HG02852 (cell line): Measurements from ENCODE around the gene PIAS2.
"Not testable (repeated sequence)": the region's sequence is repeated elsewhere in the genome, so short reads cannot be mapped to it uniquely, and the experiment has no call there.

Experiments
- ATAC-seq: cut with Tn5 transposase; IDR thresholded peaks from one replicate; pipeline ENCODE4 v1.9.1; 2021; ENCODE audit warnings: mild to moderate bottlenecking, moderate library complexity; ENCODE audit not compliant: unreplicated experiment

Gene PIAS2, protein sequence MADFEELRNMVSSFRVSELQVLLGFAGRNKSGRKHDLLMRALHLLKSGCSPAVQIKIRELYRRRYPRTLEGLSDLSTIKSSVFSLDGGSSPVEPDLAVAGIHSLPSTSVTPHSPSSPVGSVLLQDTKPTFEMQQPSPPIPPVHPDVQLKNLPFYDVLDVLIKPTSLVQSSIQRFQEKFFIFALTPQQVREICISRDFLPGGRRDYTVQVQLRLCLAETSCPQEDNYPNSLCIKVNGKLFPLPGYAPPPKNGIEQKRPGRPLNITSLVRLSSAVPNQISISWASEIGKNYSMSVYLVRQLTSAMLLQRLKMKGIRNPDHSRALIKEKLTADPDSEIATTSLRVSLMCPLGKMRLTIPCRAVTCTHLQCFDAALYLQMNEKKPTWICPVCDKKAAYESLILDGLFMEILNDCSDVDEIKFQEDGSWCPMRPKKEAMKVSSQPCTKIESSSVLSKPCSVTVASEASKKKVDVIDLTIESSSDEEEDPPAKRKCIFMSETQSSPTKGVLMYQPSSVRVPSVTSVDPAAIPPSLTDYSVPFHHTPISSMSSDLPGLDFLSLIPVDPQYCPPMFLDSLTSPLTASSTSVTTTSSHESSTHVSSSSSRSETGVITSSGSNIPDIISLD

DNA sequence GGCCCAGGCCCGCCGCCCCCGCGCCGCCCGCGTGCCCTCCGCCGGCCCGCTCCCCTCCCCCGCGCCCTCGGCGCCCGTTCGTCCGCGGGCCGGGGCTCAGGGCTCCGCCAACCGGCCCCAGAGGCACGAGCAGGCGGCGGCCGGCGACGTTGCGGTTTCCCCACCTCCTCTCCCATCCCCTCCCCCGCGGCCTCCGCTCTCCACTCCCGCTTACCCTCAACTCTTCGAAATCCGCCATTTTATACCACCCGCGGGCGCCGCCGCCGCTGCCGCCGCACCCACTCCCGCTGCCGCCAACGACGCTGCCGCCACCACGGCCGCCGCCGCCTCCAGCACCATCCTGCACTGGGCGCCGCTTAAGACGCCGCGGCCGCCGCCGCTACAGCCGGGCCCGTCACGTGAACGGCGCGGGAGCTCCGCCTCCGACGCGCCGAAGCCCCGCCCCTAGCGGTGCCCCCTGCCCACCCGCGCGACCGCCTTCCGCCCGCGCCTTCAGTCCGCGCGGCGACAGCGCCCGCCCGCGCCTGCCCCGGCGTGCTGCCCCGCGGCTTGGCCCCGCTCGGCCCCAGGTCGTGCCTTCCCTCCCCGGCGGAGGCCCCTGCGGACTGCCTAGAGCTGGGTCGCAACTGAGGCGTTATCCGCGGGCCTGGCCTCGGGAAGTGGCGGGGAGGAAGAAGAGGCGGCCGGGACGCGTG is at the start of gene PIAS2, which contains the start of gene KATNAL2:
Gene PIAS2 (minus strand): TSS at position 400 of the 695 bp plus-strand sequence. CDS start 162 bp downstream, at position 238.
Gene KATNAL2 (plus strand): TSS at position 495 of the 695 bp plus-strand sequence. CDS start 29,271 bp downstream, outside the sequence.
- ATAC-seq, result peak; percentile 83

DNA sequence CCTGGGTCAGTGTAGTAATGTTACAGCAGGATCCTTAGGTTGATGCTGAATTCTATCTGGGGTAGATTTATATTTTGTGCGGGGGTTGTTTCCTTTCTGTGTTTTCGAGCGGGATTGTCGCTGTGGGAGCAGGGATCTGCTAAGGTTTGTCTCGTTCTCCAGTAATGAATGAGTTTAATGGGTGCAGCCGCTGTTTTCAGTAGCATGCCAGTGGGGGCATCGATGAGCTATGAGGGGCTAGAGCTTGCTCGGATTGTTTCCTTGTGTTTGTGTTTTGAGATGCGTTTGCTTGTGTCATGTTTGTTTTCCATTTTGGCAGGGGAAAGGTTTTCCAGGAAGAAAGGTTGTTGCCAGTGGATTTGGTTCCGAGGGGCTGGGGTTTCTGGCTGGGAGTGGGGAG is 49.0 kb upstream of the PIAS2 start:
- ATAC-seq, result not testable (repeated sequence)

DNA sequence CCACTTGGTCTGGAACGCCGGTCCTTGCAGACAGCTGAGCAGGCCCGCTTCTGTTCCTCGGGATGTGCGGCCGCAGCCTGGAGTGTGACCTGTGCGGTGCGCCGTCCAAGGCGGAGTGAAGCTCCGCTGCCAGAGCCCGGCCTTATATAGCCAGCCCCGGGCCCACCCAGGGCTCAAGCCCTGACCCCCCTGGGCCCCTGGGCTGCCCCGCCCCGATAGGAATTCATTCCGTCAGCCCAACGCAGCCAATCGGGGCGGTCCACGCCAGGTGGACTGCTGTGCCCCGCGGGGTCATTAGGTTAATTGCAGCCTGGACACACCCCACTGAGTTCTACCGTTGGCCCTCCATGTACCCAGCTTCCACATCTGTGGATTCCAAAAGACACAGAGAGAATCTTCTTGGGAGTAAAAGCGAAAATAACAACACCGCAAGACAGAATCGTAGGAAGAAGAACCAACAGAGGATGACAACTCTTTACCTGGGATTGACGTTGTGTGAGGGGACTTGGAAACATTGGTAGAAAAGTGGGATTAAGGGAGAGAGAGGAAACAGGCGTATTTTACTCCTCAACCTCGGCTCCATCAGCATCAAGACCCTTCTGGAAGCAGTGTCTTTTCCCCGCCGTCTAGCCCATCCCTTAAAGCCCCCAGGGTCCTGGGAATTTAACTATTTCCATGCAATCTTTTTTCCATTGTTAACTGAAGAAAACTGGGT is 47.4 kb upstream of the PIAS2 start:
- ATAC-seq, result not testable (repeated sequence)

DNA sequence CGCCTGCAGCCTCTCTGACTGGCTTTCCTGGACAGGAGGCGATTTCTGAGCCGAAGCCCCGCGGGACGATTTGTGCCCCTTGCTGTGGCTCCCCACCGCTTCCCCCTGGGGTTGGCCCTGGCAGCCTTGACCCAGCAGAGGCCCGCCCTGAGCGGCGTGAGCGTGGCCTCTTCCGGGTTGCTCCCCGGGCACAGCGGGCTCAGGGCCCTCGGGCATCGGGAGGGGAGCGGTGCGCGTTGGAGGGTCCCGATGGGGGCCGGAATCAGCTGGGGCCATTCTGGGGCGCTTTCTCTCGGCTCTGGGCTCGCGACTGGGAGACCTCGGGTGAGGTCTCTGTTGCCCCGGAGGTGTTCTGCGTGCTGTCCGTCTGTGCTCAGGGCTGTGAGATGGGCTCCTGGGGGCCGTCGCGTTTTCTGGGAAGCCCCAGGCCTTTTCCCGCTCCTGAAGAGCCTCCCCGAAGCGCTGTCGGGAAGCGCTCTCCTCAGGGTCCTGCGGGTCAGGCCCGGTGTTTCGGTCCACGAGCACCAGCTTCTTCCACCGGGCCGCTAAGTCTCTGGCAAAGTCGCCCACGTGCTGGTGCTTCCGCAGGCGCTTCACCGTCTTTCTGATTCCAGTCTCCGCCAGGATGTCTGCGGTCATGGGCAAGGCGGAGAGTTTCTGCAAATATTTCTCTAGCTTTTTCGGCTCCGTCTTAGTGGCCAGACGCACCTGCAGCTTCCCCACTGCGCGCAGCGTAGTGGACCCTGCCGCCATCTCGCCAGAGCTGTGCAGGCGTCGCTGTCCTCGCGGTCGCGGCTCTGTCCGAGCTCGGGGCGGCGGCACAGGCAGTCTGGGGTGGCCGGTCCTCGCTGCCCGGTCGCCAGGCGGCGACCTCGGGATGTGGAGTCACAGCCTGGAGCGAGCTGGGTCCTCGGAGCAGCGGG is 46.6 kb upstream of the PIAS2 start:
- not testable (repeated sequence) for ATAC-seq

DNA sequence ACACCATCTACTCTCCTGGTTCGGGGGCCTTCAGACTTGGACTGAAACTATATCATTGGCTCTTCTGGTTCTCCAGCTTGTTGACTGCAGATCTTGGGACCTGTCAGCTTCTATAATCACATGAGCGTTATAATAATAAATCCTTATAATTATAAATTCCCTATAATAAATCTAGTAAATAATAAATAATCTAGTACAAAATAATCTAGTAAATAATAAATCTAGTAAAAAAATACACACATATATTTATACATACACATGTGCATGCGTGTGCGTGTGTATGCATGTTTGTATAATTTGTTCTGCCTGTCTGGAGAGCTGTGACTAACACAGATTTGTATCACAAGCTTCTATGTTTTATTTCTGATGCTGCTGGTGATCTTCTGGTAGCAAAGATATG is 40.9 kb upstream of the PIAS2 start:
- no peak for ATAC-seq

DNA sequence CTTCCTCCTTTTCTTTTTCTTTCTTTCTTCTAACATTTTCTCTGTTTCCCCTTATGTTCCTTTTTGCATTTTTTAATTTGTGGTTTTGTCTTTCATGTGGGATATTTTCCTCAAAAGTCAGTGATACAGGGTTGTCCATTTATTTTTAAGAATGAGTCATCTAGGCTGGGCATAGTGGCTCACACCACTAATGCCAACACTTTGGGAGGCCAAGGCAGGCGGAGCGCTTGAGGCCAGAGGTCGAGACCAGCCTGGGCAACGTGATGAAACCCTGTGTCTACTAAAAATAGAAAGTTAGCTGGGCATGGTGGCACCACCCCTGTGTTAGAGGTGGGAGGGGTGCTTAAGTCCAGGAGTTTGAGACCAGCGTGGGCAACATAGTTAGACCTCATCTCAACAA is 35.9 kb upstream of the PIAS2 start:
- no peak for ATAC-seq

DNA sequence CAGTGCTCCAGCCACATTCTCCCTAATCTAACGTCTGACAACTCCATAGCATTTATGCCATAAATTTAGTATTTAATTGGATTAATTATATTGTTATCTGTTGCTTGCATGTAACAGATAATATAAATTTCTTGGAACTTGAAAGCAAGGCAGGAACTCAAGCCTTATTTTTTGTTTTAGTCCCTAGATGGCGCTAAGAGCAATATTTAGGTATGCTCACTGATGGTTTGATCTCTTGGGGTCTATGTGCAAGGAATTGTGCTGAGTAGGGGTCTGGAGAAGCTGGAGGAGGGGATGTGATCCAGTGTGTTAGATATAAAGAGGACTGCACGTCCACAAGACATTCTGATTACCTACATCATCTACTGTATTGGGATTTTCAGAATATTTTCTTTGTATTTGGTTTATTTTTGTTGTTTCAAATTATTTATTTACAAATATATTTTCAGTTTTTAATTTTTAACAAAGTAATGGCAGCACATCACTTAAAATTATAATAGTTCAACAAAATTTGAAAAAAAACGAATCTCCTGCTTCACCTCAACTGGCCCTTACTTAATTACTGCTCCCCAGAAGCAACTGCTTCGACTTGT is 32.9 kb upstream of the PIAS2 start:
- ATAC-seq, result no peak

DNA sequence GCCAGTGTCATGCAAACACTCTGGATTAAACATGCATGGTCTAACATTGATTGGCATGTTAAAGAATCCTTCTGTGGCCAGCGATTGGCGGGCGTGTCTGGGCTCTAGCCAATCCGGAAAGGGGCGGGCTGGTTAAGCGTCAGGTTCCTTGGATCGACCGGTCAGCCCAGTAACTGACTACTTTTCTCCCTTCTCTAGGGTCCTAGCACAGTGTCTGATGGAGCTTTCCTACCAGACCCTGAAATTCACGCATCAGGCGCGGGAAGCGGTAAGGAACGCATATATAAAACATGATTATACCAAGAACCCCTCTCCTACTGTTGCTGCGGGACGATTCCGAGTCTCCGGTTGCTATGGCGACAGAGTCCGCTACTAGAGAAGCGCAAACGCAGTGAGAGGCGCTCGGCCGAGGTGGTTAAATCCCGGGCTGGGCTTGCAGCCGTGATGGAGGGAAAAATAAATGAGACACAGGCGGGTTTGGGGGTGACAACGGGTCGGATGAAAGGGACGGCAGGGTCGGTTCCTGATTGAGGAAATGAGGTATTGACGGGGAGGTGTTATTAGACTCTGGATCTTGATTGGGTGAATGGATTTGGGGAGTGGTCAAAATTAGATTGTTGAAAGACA is 29.5 kb upstream of the PIAS2 start:
- peak; percentile 98 for ATAC-seq

DNA sequence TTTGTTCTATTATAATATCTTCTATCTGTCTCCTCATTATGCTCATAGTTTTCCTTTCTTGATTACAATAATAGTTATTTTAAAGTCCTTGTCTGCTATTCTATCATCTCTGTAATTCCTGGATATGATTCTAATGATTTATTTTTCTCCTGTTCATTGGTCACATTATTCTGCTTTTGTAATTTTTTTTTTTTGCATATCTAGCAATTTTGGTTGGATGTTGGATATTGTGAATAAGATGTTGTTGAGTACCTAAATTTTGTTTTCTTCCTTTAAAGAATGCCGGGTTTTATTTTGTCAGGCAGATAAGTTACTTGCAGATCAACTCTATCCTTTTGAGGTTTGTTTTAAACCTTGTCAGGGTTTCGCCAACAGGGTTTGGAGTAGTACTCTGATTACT is 25.3 kb upstream of the PIAS2 start:
- no peak for ATAC-seq

DNA sequence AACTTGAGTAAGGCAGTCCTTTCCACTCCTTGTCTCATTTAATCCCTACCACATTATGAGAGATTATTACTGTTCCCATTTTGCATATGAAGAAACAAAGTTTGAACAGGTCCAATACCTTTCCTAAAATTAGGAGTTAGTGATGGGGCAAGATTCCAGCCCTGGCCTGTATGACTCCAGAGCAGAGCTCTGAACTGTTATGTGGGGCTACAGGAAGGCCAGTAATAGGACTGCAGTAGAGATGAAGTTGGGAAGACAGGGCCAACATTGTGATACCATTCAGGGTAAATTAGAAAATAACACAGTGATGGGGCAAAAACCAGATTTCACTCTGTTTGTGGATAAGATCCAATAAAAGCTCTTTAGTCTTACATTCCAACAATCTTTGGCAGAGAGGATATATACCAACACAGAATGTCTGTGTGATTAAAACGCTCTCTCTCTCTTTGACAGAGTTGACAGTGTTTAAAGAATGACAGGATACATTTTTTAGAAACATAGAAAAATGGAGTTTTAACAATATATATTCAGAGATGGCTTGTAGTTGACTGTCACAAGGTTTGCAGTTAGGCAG is 22.8 kb upstream of the PIAS2 start:
- ATAC-seq, result no peak

DNA sequence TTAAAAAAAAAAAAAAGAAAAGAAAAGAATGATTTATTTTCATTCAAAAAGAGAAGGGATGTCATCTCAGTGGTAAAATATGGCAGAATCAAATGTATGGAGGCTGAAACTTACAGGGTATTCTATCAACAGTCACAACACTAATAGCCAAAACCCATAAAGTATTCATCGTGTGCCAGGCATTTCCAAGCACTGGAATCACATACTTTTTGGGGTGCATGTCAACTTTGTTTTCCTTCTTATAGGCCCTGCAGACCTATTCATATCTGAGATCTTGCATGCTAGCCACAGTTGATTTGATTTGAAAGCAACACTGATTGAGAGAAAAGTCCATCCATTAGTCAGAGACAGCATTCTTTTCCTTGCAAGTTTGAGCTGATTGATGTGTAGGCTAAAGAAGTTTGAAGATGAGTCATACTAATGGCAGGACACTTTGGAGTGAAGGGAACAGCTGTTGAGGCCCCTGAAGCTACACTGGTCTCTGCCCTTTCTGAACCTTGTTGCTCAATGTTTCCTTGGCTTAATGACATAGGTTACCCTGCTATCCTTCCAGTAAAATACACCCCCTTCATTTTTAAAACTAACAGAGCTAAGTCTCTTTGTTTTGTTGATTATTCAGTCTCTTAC is 22.1 kb upstream of the PIAS2 start:
- ATAC-seq, result no peak

DNA sequence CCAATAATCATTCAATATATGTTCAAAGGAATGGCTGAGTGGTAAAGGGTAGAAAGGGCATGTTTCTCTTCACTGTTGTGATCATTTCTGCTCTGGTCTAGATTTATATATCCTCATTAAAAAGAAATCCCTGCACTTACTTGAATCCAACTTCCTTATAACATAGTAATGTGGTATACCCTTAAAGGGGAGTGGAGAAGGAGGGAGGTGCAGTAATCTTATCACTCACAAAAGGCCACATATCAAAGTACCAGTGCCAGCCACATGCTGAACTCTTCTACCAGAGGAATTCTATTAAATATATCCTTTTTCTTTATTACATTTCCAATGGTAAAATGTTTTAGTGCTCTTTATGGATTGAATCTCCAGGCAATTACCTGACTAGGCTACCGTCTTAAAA is 3.3 kb upstream of the PIAS2 start:
- ATAC-seq, result no peak

DNA sequence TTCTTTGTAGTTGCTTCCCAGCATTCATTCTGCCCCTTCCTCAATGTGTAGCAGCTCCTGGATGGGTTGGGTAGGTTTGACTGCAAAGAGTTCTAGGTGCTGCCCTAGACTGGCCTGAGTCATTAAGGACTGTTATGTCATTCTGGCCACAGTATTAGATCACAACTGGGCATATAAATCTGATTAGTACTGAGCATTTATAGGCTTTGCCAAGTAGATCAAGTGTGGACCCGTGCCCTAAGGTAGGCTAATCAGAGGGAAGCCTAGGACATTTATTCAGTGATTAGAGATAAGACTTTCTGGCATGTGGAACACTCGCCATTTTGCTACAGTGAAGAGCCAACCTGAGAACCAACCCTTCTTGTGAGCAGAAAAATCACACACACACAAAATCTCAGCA is 2.8 kb upstream of the PIAS2 start:
- ATAC-seq, result no peak

DNA sequence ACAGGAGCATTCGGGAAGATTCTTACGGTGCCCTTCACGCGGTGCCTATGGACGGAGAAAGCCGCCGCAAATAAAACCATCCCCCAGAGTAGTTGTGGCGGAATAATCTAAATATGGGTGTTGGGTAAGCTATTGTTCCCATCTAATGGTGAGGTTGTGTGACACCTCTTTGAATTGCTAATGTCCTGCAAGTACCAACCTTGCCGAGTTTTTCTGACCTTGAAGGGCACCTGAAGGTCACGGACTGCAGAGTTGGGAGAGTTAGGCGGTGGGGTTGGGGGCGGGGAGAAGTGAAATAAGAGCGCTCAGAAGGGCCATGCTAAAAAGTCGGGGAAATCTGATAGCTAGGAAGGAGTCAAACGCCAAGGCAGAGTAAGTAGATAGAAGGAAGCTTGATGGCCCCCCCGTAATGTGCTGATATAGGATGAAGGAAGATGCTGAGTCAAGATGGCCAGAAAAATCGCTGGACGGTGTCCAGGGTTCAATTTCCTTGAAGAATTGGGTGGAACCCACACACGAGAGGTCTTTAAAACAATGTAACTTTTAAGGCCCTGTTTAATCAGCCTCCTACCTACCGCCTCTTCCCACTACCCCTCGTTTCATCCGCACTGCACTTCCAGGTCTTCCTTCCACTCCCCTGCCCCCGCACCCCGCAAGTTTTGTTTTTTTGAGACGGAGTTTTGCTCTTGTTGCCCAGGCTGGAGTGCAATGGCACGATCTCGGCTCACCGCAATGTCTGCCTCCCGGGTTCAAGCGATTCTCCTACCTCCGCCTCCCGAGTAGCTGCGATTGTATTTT is 695 bp upstream of the PIAS2 start:
- no peak for ATAC-seq

DNA sequence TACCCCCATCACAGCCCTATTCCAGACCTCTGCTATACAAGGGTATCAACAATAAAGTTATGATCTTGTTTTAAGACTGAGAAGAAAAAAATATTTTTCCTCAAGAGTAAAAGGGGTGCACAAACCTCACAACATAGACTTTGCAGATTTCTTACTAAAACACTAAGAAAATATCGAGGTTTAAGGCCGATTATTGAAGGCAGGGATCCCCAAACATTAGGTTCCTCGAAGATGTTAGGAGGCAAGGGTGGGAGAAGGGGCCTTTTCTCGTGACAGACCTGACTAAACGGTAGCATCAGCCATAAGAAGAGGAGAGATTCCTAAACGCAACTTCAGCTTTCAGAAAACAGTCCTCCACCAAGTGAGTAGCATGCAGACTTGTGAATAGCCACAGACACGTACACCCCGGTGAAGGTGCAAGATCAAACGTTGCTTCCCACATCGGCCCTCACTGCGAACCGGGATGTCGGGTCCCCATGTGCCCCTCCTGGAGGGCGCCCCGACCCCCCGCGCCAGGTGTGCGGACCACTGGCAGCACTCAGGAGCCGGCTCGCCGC is 678 bp downstream of the PIAS2 start:
- peak; percentile 30 for ATAC-seq

DNA sequence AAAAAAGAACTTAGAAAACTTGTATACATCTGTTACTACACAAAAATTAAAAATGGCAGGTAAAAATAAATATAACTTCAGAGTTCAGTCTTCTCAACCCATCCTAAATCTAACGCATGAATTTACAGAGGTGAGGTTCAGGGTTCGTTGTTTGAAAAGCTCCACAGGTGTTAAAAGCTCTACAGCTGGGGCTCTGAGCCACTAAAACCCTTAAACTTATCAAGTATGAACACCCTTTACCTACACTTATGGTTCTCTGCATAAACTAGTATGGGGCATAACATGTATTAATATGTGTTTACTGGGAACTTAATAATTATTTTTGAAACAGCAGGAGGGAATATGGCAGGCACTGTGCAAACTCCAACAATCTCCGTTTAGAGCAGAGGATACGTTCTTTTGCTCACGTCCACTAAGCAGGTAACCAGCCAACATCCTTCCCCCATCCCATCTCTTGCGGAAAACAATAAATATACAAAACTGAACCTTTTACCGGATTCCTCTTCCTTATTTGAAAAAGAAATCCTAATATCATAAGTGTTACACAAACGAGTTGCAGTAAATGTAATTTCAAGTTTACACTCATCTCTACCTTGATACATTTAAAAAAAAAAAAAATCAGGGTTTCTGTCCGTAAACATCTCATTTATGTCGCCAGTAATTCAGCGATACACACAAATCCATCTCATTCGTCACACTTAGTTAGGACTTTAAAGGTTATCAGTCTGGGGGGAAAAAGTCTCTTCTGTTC is 1.3 kb downstream of the PIAS2 start:
- ATAC-seq, result no peak

DNA sequence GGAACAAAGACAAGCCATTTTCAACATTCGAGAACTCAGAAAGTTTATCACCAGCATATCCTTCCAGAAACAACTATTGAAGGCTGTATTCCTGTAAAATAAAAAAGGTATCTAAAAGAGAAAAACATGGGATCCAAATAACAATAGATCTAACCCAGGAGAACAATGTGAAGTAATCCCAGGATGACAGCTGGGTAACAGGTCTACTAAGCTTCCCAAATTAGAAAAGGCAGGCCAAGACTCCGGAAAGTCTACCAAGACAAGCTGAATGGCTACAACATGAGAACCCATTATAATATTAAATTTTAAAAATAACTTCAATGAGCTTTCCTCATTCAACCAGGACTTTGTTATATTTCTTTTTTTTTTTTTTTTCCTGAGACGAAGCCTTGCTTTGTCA is 6.5 kb downstream of the PIAS2 start:
- ATAC-seq, result no peak
